Adrenal gland (tissue), 5 donors: ENCODE results near the gene SORBS1.

Source experiments
- POLR2A ChIP-seq, 2 donors: fragments of 450-650 bp; IDR thresholded peaks; one replicate each; pipeline ENCODE4 v1.6.1; 2017; ENCODE audit warnings: antibody characterized with exemption in 2 of 2, mild to moderate bottlenecking in 2 of 2, moderate library complexity in 1 of 2
- TF ChIP-seq, protein P1 (sequence below), 6 experiments: fragments of 450-650 bp in 4 of 6; fragments of 200-600 bp in 2 of 6; sonication (generic) in 1 of 6; IDR thresholded peaks; 1 replicate in 5 of 6; 2 replicates in 1 of 6; pipeline versions ENCODE4 v1.5.1 to v1.8.0; 2016 to 2021; ENCODE audit warnings: antibody characterized with exemption in 6 of 6, mild to moderate bottlenecking in 2 of 6, moderate library complexity in 1 of 6
- donor health status: DM: no; HTN: no; CAD: no.

- TF ChIP-seq POLR2A (IDR thresholded peaks at IDR 0.05): no peak
- TF ChIP-seq, protein P1, sequence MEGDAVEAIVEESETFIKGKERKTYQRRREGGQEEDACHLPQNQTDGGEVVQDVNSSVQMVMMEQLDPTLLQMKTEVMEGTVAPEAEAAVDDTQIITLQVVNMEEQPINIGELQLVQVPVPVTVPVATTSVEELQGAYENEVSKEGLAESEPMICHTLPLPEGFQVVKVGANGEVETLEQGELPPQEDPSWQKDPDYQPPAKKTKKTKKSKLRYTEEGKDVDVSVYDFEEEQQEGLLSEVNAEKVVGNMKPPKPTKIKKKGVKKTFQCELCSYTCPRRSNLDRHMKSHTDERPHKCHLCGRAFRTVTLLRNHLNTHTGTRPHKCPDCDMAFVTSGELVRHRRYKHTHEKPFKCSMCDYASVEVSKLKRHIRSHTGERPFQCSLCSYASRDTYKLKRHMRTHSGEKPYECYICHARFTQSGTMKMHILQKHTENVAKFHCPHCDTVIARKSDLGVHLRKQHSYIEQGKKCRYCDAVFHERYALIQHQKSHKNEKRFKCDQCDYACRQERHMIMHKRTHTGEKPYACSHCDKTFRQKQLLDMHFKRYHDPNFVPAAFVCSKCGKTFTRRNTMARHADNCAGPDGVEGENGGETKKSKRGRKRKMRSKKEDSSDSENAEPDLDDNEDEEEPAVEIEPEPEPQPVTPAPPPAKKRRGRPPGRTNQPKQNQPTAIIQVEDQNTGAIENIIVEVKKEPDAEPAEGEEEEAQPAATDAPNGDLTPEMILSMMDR (IDR thresholded peaks at IDR 0.05): no peak
Observed at GRCh38 chr10:95539560-95540284, 21.4 kb downstream of the SORBS1 start.
